ENCODE measurements around the gene MMS22L.
A peak's percentile ranks its signal among the peaks of the same experiment; 100 is the strongest.

Gene MMS22L

GRCh38 chr6:97282726-97283617, at the start of gene MMS22L:
TSS of gene MMS22L (minus strand) at chr6:97283216. CDS start at chr6:97282477, 739 bp downstream.
- ATAC-seq (peak; percentile 97), DNase-seq (peak; percentile 93)

DNA sequence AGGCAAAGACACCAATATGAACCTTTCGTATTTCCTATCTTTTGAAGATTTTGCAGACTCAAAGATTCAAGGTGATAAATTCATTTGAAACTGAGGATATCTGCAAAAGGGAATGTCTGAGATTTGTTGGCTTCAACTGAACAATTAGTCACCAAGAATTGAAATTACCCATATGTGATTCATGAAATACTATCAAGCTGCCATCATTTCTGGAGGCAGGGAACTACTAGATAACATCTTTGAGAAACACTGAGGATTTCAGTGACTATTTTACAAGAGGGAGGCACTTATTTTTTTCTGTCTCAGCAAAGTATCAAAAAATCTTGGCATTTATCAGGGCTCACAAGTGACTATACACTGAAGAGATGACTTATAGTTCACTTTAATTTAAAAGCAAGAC, 39.8 kb upstream of the MMS22L start:
- no peak for ATAC-seq
- no peak for DNase-seq

DNA sequence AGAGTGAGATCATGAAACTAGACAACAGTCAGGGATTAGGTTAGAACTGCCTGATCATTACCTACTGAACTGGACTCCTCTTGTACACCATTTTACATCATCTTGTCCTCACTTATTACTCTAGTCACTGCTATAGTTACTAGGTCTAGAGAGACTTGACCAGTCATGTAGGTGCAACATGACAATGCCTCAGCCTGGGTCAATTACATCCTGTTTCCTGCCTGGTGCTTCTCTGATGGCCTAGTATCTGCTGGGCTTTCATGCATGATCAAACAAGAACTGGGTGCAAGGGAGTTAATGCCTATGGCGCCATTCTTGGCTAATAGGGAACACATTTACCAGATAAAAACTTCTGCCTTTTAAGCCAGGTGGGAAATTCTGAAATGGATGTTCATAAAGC, 39.2 kb upstream of the MMS22L start:
- DNase-seq = no peak
- ATAC-seq = no peak

GRCh38 chr6:97316978-97317377, 34.0 kb upstream of the MMS22L start:
- DNase-seq (no peak), ATAC-seq (no peak)

DNA sequence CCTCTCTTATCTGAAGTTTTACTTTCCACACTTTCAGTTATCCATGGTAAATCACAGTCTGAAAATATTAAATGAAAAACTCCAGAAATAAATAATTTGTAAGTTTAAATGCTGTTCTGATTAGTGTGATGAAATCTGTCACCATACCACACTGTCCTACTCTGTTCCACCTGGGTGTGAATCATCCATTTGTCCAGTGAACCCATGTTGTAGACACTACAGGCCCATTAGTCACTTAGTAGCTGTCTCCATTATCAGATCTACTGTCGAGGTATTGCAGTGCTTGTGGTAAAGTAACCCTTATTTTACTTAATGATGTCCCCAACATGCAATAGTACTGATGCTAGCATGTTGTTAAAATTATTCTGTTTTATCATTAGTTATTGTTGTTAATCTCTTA, 29.2 kb upstream of the MMS22L start:
- peak; percentile 19 for ATAC-seq
- DNase-seq = no peak

GRCh38 chr6:97306544-97307320, 23.7 kb upstream of the MMS22L start:
- ATAC-seq = no peak
- no peak for DNase-seq

GRCh38 chr6:97305414-97306066, 22.5 kb upstream of the MMS22L start:
- ATAC-seq (no peak), DNase-seq (no peak)

GRCh38 chr6:97304701-97305100, 21.7 kb upstream of the MMS22L start:
- ATAC-seq (no peak), DNase-seq (no peak)

GRCh38 chr6:97294451-97294850, 11.4 kb upstream of the MMS22L start:
- DNase-seq (no peak), ATAC-seq (no peak)

- ATAC-seq (no peak), DNase-seq (no peak)
These were observed 10.2 kb upstream of the MMS22L start for GRCh38 chr6:97293198-97293696.

DNA sequence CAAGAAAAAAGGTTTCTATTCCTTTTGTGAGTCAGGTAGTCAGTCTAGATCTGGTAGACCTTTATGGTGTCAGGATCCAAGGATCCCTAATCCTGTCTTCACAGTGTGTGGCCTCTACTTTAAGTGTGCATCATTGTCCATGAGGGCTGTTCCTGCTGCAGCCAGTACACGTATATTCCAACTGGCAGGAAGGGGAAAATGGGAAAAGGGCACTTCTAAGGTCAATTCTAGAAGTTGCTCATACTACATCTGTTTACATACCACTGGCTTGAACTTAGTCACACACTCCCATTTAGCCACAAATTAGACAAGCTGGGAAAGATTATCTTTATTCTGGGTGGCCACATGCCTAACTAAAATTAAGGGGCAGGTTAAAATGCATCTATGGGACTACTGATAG, 9.7 kb upstream of the MMS22L start:
- DNase-seq (no peak), ATAC-seq (no peak)

DNA sequence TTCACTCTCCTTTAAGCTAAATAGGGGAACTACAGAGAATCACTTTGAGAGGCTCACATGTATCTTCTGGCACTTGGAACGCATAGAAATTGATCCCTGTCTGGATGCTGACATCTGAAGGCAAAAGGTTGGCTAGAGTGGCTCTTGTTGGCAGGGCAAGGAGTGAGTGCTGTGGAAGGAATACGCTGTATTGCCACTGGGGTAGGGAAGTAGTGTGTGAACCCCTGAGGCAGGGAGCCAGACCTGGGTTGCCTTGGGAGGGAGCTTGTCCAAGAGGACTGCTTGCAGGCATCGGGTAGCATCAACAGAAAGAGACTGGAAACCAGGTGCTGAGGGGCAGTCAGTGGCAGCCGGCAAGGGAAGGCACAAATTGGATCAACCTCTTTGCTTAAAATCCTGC, 8.9 kb upstream of the MMS22L start:
- DNase-seq = no peak

DNA sequence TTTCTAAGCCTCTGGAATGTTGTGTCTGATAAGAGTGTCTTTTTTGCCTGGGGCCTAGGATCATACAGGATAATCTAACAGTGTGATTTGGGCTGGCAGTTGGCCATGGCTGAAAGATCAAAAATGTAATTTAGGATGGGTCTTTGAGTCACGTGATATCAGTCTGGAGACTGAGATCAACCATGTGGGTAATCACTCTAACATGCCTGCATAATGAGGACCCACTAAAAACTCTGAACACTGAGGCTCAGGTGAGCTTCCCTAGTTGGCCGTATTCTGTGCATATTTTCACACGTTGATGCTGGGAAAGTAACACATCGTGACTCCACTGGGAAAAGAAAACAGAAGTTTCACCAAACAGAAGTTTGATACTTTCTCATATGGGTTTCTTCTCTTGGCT, 6.3 kb upstream of the MMS22L start:
- no peak for ATAC-seq
- no peak for DNase-seq

More for the DNA sequence above, 8.9 kb upstream of the MMS22L start:
- ATAC-seq = no peak

GRCh38 chr6:97288188-97288587, 5.2 kb upstream of the MMS22L start:
- DNase-seq (no peak), ATAC-seq (no peak)

GRCh38 chr6:97282238-97282725, 734 bp downstream of the MMS22L start:
- DNase-seq = no peak
- ATAC-seq = no peak

DNA sequence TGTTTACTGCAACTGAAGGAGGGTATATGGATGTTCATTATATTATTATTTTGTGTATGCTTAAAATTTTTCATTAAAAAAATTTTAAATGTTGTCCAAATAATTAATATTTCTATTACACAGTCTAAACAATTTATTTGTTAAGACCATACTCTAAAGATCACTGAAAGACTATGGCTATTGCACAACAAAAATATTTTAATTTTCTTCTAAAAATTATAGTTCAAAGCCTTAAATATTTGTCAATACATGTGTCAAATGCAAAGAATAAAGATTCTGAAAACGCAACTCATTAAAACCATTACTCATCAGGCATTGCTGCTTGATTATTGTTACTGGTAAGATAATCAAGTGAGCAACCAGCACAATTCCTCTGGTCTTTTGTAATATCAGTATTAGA, 2.2 kb downstream of the MMS22L start:
- ATAC-seq (no peak), DNase-seq (no peak)

DNA sequence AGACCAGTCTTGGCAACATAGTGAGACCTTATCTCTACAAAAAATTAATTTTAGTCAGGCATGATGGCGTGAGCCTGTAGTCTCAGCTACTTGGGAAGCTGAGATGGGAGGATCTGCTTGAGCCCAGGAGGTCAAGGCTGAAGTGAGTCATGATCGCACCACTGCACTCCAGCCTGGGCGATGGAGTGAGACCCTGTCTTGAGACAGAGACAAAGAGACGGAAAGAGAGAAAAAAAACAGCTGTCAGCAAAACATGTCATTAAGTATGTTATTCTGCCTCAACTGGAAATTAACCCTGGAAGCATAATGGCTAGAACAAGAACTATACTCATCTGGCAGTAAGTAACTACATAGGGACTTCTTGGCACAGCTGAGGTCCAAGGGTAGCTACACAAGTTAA, 7.2 kb downstream of the MMS22L start:
- ATAC-seq = no peak
- DNase-seq = no peak

DNA sequence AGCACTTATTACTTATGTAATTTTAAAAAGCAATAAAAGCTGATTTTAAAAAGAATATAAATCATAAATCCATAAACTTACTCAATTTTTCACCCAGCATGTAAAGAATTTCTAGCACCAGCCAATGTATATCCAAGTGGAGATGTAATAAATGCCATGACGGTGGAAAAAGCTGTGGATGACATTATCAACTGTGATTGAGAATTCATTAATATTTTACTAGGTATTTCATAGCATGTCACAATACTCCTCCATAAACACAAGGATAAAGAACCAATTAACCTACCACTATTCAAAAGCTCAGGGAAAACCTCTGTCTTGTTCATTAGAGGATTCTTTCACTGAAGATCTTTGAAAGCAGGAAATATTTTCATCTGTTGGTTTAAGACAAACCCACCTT, 13.2 kb downstream of the MMS22L start:
- no peak for ATAC-seq
- no peak for DNase-seq

DNA sequence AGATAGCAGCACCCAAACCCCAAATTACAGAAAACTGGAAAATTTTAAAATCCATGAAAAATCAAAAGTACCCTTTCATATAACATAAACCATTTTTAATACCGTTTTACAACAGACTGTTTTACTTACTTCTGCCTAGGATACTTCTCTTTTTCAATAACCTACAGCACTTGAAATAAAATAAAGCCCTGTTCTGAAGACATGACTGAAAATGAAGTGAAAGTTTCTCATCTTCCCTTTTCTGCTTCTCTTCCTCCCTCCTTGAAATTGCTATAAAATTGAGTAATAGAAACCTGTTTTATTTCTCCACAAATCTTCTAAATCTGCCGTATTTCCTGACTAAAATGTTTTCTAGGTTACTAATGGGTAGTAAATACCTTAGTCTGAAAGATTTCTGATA, 20.3 kb downstream of the MMS22L start:
- no peak for ATAC-seq
- no peak for DNase-seq

DNA sequence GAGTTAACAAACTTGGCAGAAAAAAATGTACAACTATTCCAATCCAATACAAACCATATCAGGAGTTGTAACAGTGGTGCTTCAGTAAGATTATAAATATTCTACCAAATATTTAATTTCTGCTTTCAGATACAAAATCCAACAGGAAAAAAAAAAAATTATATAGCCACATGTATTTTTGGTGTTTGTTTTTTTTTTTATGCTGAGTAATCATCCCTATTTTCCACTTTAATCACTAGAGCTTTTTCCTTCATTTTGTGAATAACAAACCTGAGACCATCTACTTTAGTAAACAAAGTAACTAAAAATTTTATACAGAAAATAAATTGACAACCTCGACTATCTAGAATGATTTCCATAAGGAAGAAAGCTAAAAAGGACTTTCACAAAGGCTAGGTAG, 36.2 kb downstream of the MMS22L start:
- no peak for ATAC-seq
- no peak for DNase-seq

DNA sequence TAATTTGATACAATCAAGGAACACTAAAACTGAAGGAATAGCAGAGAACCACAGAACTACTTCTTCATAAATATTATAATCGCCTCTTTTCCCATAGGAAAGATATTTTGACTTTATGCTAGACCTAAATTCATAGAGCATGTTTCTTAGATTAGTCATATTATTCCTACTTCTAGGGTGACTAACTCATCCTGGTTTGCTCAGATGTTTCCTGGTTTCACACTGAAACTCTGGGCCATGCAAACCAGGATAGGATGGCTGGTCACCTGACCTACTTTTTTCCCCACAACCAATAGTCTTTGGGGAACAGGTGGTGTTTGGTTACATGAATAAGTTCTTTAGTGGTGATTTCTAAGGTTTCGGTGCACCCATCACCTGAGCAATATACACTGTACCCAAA, 42.8 kb downstream of the MMS22L start:
- no peak for DNase-seq
- no peak for ATAC-seq

- no peak for ATAC-seq
- no peak for DNase-seq
These were observed 51.1 kb downstream of the MMS22L start for GRCh38 chr6:97231911-97232310.

DNA sequence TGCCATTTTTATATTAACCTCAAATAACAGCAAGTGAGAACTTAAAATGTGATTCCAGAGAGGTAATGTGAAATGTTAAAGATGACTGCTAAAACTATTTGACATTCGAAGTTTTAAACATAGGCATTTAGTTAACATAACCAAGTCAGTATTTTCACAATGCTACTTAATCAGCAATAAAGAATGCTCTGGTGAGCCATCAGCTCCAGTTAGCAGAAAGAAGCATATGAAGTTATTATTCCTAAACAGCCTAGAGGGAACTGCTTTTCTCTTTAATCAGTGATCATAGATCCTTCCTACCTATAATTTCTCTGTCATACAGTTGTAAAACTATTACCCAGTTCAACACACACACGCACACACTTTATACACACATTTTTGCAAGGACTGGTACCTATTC, 60.1 kb downstream of the MMS22L start:
- DNase-seq (no peak), ATAC-seq (no peak)
